Measurements from ENCODE around the gene PPP1CC.

Gene PPP1CC

GRCh38 chr12:110758922-110759321 lies 16.2 kb upstream of the PPP1CC start:
- TF ChIP-seq EZH2phosphoT487 (IDR thresholded peaks at IDR 0.05; ENCODE audit: borderline replicate concordance) (no peak), CTCF (conservative IDR thresholded peaks at IDR 0.05; ENCODE audit: low read length) (no peak)
- H3K79me2 ChIP-seq (ENCODE audit: insufficient read depth, low read length), result no peaks in the 10 kb centered on the region
- H3K4me2 ChIP-seq (ENCODE audit: low read depth, low read length, poor library complexity, severe bottlenecking), result no peak overlapping the region
- no peaks in the 10 kb centered on the region for H3K4me1 ChIP-seq (ENCODE audit: insufficient read depth, low read length, poor library complexity, severe bottlenecking)
- H3K9me3 ChIP-seq (ENCODE audit: insufficient read depth, low read depth, low read length), result no peaks in the 10 kb centered on the region
- H3K4me3 ChIP-seq (ENCODE audit: low read length, poor library complexity, severe bottlenecking), result no peak overlapping the region
- no peak overlapping the region for H3K9ac ChIP-seq (ENCODE audit: low read depth, low read length, poor library complexity, severe bottlenecking)
- no peaks in the 10 kb centered on the region for H3K36me3 ChIP-seq (ENCODE audit: insufficient read depth, low read length)
- H3K9me2 ChIP-seq (replicated peaks; ENCODE audit: low read depth, low read length), result no peaks in the 10 kb centered on the region
- no peaks in the 10 kb centered on the region for H3F3A ChIP-seq (ENCODE audit: low read depth)
- H3K27me3 ChIP-seq (ENCODE audit: insufficient read depth, low read length, poor library complexity, severe bottlenecking), result no peaks in the 10 kb centered on the region
- no peak overlapping the region for H2AFZ ChIP-seq (ENCODE audit: low read length)
- H4K20me1 ChIP-seq (ENCODE audit: insufficient read depth, low read length, poor library complexity, severe bottlenecking), result no peaks in the 10 kb centered on the region

GRCh38 chr12:110756611-110757010 lies 13.9 kb upstream of the PPP1CC start:
- Histone ChIP-seq H3K4me3 (ENCODE audit: low read length, poor library complexity, severe bottlenecking) (no peak overlapping the region), H4K20me1 (ENCODE audit: insufficient read depth, low read length, poor library complexity, severe bottlenecking) (no peaks in the 10 kb centered on the region), H3K9me3 (ENCODE audit: insufficient read depth, low read depth, low read length) (no peaks in the 10 kb centered on the region), H3K79me2 (ENCODE audit: insufficient read depth, low read length) (no peaks in the 10 kb centered on the region), H3K27me3 (ENCODE audit: insufficient read depth, low read length, poor library complexity, severe bottlenecking) (no peaks in the 10 kb centered on the region), H3K36me3 (ENCODE audit: insufficient read depth, low read length) (no peaks in the 10 kb centered on the region), H3K9ac (ENCODE audit: low read depth, low read length, poor library complexity, severe bottlenecking) (no peak overlapping the region), H3F3A (ENCODE audit: low read depth) (no peaks in the 10 kb centered on the region), H2AFZ (ENCODE audit: low read length) (no peak overlapping the region), H3K9me2 (replicated peaks; ENCODE audit: low read depth, low read length) (no peaks in the 10 kb centered on the region), H3K4me2 (ENCODE audit: low read depth, low read length, poor library complexity, severe bottlenecking) (no peak overlapping the region), H3K4me1 (ENCODE audit: insufficient read depth, low read length, poor library complexity, severe bottlenecking) (no peaks in the 10 kb centered on the region)
- TF ChIP-seq EZH2phosphoT487 (IDR thresholded peaks at IDR 0.05; ENCODE audit: borderline replicate concordance), result no peak
- no peak for TF ChIP-seq CTCF (conservative IDR thresholded peaks at IDR 0.05; ENCODE audit: low read length)

GRCh38 chr12:110754101-110754793 lies 11.6 kb upstream of the PPP1CC start:
- no peaks in the 10 kb centered on the region for H4K20me1 ChIP-seq (ENCODE audit: insufficient read depth, low read length, poor library complexity, severe bottlenecking)
- H3K79me2 ChIP-seq (ENCODE audit: insufficient read depth, low read length), result no peaks in the 10 kb centered on the region
- no peaks in the 10 kb centered on the region for H3K27me3 ChIP-seq (ENCODE audit: insufficient read depth, low read length, poor library complexity, severe bottlenecking)
- H3K9me2 ChIP-seq (replicated peaks; ENCODE audit: low read depth, low read length), result no peaks in the 10 kb centered on the region
- no peaks in the 10 kb centered on the region for H3K9me3 ChIP-seq (ENCODE audit: insufficient read depth, low read depth, low read length)
- no peak overlapping the region for H3K4me2 ChIP-seq (ENCODE audit: low read depth, low read length, poor library complexity, severe bottlenecking)
- no peak overlapping the region for H2AFZ ChIP-seq (ENCODE audit: low read length)
- no peaks in the 10 kb centered on the region for H3K36me3 ChIP-seq (ENCODE audit: insufficient read depth, low read length)
- TF ChIP-seq CTCF (conservative IDR thresholded peaks at IDR 0.05; ENCODE audit: low read length), result no peak
- TF ChIP-seq EZH2phosphoT487 (IDR thresholded peaks at IDR 0.05; ENCODE audit: borderline replicate concordance), result no peak
- no peaks in the 10 kb centered on the region for H3F3A ChIP-seq (ENCODE audit: low read depth)
- H3K9ac ChIP-seq (ENCODE audit: low read depth, low read length, poor library complexity, severe bottlenecking), result no peak overlapping the region
- no peak overlapping the region for H3K4me3 ChIP-seq (ENCODE audit: low read length, poor library complexity, severe bottlenecking)
- H3K4me1 ChIP-seq (ENCODE audit: insufficient read depth, low read length, poor library complexity, severe bottlenecking), result no peaks in the 10 kb centered on the region
